ENCODE results near the gene CIDEB.

CIDEB gene

GRCh38 chr14:24312736-24313507 is 5.1 kb upstream of the CIDEB start:
- DNase-seq (ENCODE audit: low spot score): no peak

GRCh38 chr14:24311837-24312615 is 4.2 kb upstream of the CIDEB start:
- DNase-seq (ENCODE audit: low spot score): no peak

- peak; percentile 80 for DNase-seq (ENCODE audit: low spot score)
Measured at GRCh38 chr14:24310646-24311604, 3.1 kb upstream of the CIDEB start, which contains the start of gene LTB4R. Gene LTB4R, plus strand, starts transcription at chr14:24311502. Its CDS starts 4,150 bp downstream, at chr14:24315652.

- DNase-seq (ENCODE audit: low spot score): peak; percentile 77
Measured at GRCh38 chr14:24310265-24310645, 2.5 kb upstream of the CIDEB start.

GRCh38 chr14:24309538-24310264 is 1.9 kb upstream of the CIDEB start, which contains the start of gene LTB4R2:
Gene LTB4R2, plus strand, starts transcription at chr14:24310140. Its CDS starts 525 bp downstream, at chr14:24310665.
- no peak for DNase-seq (ENCODE audit: low spot score)

DNA sequence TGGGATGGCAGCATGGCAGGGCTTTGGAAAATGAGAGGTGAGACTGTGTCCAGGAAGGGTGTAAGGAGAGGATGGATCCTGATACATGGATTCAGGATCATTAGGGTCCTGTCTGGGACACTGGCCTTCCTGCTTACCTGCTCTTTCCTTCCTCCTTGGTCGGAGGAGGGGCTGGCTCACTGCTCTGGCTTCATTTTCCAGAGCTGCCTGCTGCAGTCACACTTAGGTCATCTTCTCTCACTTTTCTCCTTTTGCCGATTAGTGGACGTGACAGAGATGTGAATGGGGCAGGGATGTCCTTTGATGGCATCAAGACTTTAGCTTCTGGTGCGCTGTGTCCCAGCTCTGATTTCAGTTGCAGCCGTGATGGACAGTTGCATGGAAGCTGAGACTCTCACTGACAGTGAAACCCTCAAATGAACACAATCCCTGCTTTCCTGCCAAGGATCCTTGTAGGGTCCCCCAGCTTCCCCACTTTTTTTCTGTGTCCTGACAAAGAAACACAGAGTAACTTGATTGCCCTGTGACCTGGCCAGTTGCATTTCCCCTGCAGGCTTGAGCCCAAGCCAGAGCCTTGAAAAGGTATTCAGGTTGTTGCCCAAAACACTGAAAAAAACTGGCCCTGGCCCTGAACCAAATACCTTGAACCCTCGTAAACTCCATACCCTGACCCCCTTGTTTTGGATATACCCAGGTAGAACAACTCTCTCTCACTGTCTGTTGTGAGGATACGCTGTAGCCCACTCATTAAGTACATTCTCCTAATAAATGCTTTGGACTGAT is 756 bp upstream of the CIDEB start:
- DNase-seq (ENCODE audit: low spot score): no peak

- DNase-seq (ENCODE audit: low spot score): no peak
Measured at GRCh38 chr14:24307156-24307574, 612 bp downstream of the CIDEB start.

DNA sequence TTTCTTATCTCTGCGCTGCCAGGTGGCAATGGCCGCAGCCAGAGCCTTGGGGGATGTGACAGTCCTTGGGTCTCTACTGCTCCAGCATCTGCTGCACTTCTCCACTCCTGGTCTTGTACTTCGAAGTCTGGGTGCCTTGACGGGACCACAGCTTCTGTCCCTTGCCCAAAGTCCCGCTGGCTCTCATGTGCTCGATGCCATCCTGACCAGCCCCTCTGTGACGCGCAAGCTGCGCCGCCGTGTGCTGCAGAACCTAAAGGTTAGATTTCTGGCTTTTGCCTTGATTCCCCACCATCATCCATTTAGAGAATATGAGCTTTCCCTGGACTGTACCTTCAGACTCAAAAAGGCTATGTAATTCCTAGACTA is 3.8 kb downstream of the CIDEB start:
- DNase-seq (ENCODE audit: low spot score): no peak

- DNase-seq (ENCODE audit: low spot score): no peak
Measured at GRCh38 chr14:24300326-24300980, 7.3 kb downstream of the CIDEB start.

GRCh38 chr14:24299255-24300191 is 8.3 kb downstream of the CIDEB start, which contains the start of the genes DHRS1 and NOP9:
Gene DHRS1, minus strand, starts transcription at chr14:24299780. Its CDS starts 674 bp downstream, at chr14:24299106.
Gene NOP9, plus strand, starts transcription at chr14:24299850. Its CDS starts 105 bp downstream, at chr14:24299955.
- peak; percentile 94 for DNase-seq (ENCODE audit: low spot score)

GRCh38 chr14:24298892-24299254 is 8.9 kb downstream of the CIDEB start:
- peak; percentile 31 for DNase-seq (ENCODE audit: low spot score)

DNA sequence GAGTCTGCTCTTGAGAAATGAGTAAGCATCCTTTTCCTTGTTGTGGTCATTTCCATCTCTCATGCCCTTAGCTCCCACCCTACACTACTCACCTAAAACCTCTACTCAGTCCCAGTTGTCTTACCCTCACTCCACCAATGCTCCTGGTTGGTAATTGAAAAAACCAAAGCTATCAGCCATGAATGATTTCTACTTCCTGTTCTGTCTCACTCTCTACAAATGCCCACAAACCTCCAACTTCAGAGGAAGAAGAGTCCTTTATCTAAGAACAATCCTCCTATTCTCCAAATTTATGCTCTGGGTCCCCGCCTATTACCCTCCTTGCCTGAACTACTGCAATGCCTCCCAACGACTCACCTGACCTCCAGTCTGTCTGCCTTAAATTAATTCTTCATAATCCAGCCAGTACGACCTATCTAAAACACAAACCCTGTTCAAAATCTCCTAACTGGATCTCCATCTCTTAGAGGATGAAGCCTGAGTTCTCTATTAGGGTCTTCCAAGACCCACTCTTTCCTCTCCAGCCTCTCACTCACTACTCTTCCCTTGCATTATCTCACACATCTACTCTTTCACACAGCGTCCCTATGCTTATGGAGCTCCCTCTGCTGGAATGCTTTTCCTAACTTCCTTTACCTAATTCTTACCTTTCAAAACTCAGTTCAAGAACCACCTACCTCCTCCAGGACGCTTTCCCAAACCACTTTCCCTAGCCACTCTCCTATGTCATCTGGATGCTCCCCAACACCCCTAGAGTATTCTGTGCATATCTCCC is 10.4 kb downstream of the CIDEB start:
- peak; percentile 58 for DNase-seq (ENCODE audit: low spot score)

DNA sequence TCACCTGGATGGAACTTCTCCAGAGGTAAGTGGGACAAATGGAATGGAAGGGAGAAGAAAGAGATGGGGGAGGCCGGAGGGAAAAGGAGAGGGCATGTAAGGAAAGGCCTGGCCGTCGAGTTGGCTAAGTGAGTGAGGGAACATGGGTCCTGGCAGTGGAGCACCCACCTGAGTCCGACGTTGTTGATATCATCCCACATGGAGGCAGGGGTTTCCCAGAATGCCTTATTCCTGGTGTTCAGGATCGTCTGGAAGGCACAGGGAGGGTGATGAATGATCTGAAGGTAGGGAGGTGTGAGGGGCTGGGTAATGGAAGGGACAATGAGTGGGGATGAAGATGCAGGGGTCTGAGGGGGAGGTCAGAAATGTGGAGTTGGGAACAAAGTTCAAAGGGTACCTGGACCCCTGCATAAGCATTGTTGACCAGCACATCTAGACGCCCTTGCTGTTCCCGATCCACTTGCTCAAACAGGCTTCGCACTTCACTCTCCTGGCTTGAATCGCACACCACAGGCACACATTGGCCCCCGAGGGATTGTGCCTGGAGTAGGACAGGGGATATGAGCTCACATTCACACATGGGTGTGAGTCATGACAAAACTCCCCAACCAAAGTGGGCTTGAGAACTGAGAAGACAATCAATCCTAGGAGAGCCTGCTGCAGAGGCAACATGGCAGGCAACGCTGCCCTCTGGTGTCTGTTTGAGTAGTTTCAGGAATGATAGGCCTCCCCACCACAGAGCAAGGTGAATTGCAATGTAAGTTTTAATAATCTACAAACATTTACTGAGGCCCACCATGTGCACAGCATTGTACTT is 11.2 kb downstream of the CIDEB start:
- peak; percentile 77 for DNase-seq (ENCODE audit: low spot score)

DNA sequence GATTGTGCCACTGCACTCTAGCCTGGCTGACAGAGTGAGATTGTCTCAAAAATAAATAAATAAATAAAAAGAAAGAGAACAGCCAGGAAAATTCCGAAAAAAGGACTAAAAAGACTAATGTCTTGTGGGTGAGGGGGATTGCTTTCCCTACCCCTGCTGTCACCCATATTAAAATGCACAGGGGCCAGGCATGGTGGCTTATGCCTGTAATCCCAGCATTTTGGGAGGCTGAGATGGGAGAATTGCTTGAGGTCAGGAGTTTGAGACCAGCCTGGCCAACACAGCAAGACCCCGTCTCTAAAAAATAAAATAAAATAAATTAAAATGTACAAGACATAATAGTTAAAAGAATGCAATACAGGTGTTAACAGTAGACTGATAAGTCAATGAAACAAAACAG is 14.3 kb downstream of the CIDEB start:
- DNase-seq (ENCODE audit: low spot score): no peak

GRCh38 chr14:24292118-24292807 is 15.5 kb downstream of the CIDEB start:
- no peak for DNase-seq (ENCODE audit: low spot score)

DNA sequence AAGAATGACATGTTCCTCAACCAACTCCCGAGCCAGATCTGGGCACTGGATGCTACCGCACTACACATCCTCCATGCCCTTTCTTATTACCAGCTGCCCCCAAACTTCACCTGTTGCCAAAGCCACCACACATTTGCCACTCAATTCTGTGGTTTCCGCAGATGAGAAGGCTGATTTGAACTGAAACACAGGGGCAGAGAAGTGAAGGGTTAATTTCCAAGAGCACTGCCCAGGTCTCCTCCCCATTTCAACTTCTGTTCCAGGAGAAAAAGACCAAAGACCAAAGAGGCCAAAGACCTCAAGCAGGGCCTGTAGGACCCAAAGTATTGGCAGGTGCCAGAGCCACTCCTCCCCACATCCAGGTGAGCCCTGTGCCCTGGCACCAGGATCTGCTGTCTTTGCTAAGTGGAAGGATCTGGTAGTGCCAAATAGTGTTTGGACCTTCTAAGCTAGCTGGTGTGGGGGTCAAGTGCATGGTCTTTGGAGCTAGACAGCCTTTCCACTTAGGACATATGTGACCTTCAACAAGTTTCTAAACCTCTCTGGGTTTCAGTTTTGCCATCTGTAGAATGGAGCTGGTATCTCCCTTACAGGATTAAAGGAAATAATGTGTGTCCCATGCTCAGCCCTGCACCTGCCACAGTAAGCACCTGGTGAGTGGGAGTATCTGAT is 16.2 kb downstream of the CIDEB start:
- DNase-seq (ENCODE audit: low spot score): no peak
